Measurements from ENCODE around the gene PRTN3. TPM values are rescaled to one million over a fixed set of nuclear protein-coding genes. Genes with fewer than 3 reads are reported as not detected.

Gene PRTN3
- total RNA-seq (1 to 10 TPM in 1 of 5 experiments, not detected in 4; 2.7 TPM), polyA plus RNA-seq (not detected), total RNA-seq (not detected)

GRCh38 chr19:840519-841206 lies at the start of gene PRTN3:
TSS of gene PRTN3 (plus strand) at chr19:840999. CDS start at chr19:841009, 10 bp downstream.
- ChIA-PET CTCF (no interaction called here), POLR2A (no interaction called here)
- H3K27ac Mint-ChIP-seq: peak within 1 kb of the TSS in 2 of 9 donors; percentile 28 to 65
- peaks cover 0 to 3% (median 0%) of the 10 kb centered on the region in 5 donors for H3K36me3 Mint-ChIP-seq
- no peak for ATAC-seq
- no peaks in the 10 kb centered on the region for H3K36me3 ChIP-seq (ENCODE audit: control insufficient read depth in 2 of 3, insufficient read depth in 3 of 3, low read length in 3 of 3)
- DNase-seq: no peak
- H3K9me3 ChIP-seq (ENCODE audit: control insufficient read depth in 2 of 3, low read length in 3 of 3): no peaks in the 10 kb centered on the region
- no peak within 1 kb of the TSS for H3K27ac ChIP-seq (ENCODE audit: low read depth, low read length)
- peaks cover 2 to 10% of the 10 kb centered on the region in 2 donors for H3K27me3 ChIP-seq (ENCODE audit: control insufficient read depth in 2 of 2, insufficient read depth in 2 of 2, low read length in 2 of 2)
- H3K9me3 Mint-ChIP-seq: peaks cover 0 to 4% (median 0%) of the 10 kb centered on the region in 11 donors
- no peaks in the 10 kb centered on the region for H3K4me1 ChIP-seq (ENCODE audit: control insufficient read depth in 2 of 2, insufficient read depth in 2 of 2, low read length in 2 of 2)
- H3K4me1 Mint-ChIP-seq: peaks cover 4 to 12% (median 8%) of the 10 kb centered on the region in 7 donors
- peak within 1 kb of the TSS in 2 of 10 donors; percentile 3 to 26 for H3K4me3 Mint-ChIP-seq
- H3K27me3 Mint-ChIP-seq: peaks cover 18 to 37% (median 27%) of the 10 kb centered on the region in 5 donors
- H3K4me3 ChIP-seq (ENCODE audit: low read length): no peak within 1 kb of the TSS
- intact Hi-C loops (cut with micrococcal nuclease): no loop called here

- ATAC-seq (no peak), DNase-seq (no peak)
- ChIA-PET CTCF (no interaction called here), POLR2A (no interaction called here)
- Histone ChIP-seq H3K4me3 (ENCODE audit: low read length) (no peak overlapping the region), H3K9me3 (ENCODE audit: control insufficient read depth in 2 of 3, low read length in 3 of 3) (no peaks in the 10 kb centered on the region), H3K27me3 (ENCODE audit: control insufficient read depth in 2 of 2, insufficient read depth in 2 of 2, low read length in 2 of 2) (no peaks in the 10 kb centered on the region), H3K27ac (ENCODE audit: low read depth, low read length) (no peak overlapping the region), H3K4me1 (ENCODE audit: control insufficient read depth in 2 of 2, insufficient read depth in 2 of 2, low read length in 2 of 2) (peaks cover 0 to 1% of the 10 kb centered on the region in 2 donors), H3K36me3 (ENCODE audit: control insufficient read depth in 2 of 3, insufficient read depth in 3 of 3, low read length in 3 of 3) (no peaks in the 10 kb centered on the region)
- Mint-ChIP-seq H3K9me3 (no peaks in the 10 kb centered on the region), H3K4me3 (no peak overlapping the region), H3K4me1 (peaks cover 0 to 7% (median 0%) of the 10 kb centered on the region in 7 donors), H3K27ac (no peak overlapping the region), H3K27me3 (peaks cover 0 to 11% (median 0%) of the 10 kb centered on the region in 5 donors), H3K36me3 (no peaks in the 10 kb centered on the region)
- intact Hi-C loops (cut with micrococcal nuclease): loop anchor here in 1 of 2 donors (10.0 kb wide), 1 partner anchor 454 kb away; the partner anchor contains the start of genes ATP5F1D and MIDN
These were observed 49.7 kb upstream of the PRTN3 start for GRCh38 chr19:791007-791566.

GRCh38 chr19:791567-792305 lies 49.1 kb upstream of the PRTN3 start:
- DNase-seq: no peak
- no peaks in the 10 kb centered on the region for H3K36me3 Mint-ChIP-seq
- ChIA-PET POLR2A (no interaction called here), CTCF (no interaction called here)
- H3K27me3 ChIP-seq (ENCODE audit: control insufficient read depth in 2 of 2, insufficient read depth in 2 of 2, low read length in 2 of 2): no peaks in the 10 kb centered on the region
- H3K36me3 ChIP-seq (ENCODE audit: control insufficient read depth in 2 of 3, insufficient read depth in 3 of 3, low read length in 3 of 3): no peaks in the 10 kb centered on the region
- no peak overlapping the region for H3K27ac Mint-ChIP-seq
- H3K4me3 ChIP-seq (ENCODE audit: low read length): no peak overlapping the region
- peaks cover 0 to 5% of the 10 kb centered on the region in 2 donors for H3K4me1 ChIP-seq (ENCODE audit: control insufficient read depth in 2 of 2, insufficient read depth in 2 of 2, low read length in 2 of 2)
- no peak overlapping the region for H3K27ac ChIP-seq (ENCODE audit: low read depth, low read length)
- peaks cover 0 to 9% (median 2%) of the 10 kb centered on the region in 7 donors for H3K4me1 Mint-ChIP-seq
- no peaks in the 10 kb centered on the region for H3K9me3 Mint-ChIP-seq
- intact Hi-C loops (cut with micrococcal nuclease): loop anchor here in 1 of 2 donors (10.0 kb wide), 1 partner anchor 453 kb away; the partner anchor contains the start of genes ATP5F1D and MIDN
- no peak for ATAC-seq
- H3K4me3 Mint-ChIP-seq: no peak overlapping the region
- H3K9me3 ChIP-seq (ENCODE audit: control insufficient read depth in 2 of 3, low read length in 3 of 3): no peaks in the 10 kb centered on the region
- peaks cover 0 to 11% (median 0%) of the 10 kb centered on the region in 5 donors for H3K27me3 Mint-ChIP-seq

GRCh38 chr19:792306-792885 lies 48.4 kb upstream of the PRTN3 start:
- Histone ChIP-seq H3K36me3 (ENCODE audit: control insufficient read depth in 2 of 3, insufficient read depth in 3 of 3, low read length in 3 of 3) (no peaks in the 10 kb centered on the region), H3K4me3 (ENCODE audit: low read length) (no peak overlapping the region), H3K27ac (ENCODE audit: low read depth, low read length) (no peak overlapping the region), H3K27me3 (ENCODE audit: control insufficient read depth in 2 of 2, insufficient read depth in 2 of 2, low read length in 2 of 2) (no peaks in the 10 kb centered on the region), H3K9me3 (ENCODE audit: control insufficient read depth in 2 of 3, low read length in 3 of 3) (no peaks in the 10 kb centered on the region), H3K4me1 (ENCODE audit: control insufficient read depth in 2 of 2, insufficient read depth in 2 of 2, low read length in 2 of 2) (peaks cover 0 to 5% of the 10 kb centered on the region in 2 donors)
- Mint-ChIP-seq H3K9me3 (no peaks in the 10 kb centered on the region), H3K4me3 (peak overlapping the region in 1 of 10 donors; percentile 56), H3K36me3 (no peaks in the 10 kb centered on the region), H3K4me1 (peaks cover 0 to 12% (median 5%) of the 10 kb centered on the region in 7 donors), H3K27me3 (peaks cover 0 to 13% (median 0%) of the 10 kb centered on the region in 5 donors), H3K27ac (no peak overlapping the region)
- ATAC-seq (no peak), DNase-seq (no peak)
- POLR2A ChIA-PET: interaction anchor here (0.7 kb wide), 1 partner anchor 68 kb away, joined by 3 read pairs; no protein-coding TSS in a partner anchor
- CTCF ChIA-PET: no interaction called here
- intact Hi-C loops (cut with micrococcal nuclease): loop anchor here in 1 of 2 donors (10.0 kb wide), 1 partner anchor 452 kb away; the partner anchor contains the start of genes ATP5F1D and MIDN

GRCh38 chr19:793806-794205 lies 47.0 kb upstream of the PRTN3 start:
- Histone ChIP-seq H3K27ac (ENCODE audit: low read depth, low read length) (no peak overlapping the region), H3K4me3 (ENCODE audit: low read length) (no peak overlapping the region), H3K36me3 (ENCODE audit: control insufficient read depth in 2 of 3, insufficient read depth in 3 of 3, low read length in 3 of 3) (peaks cover 0 to 4% (median 0%) of the 10 kb centered on the region in 3 experiments), H3K27me3 (ENCODE audit: control insufficient read depth in 2 of 2, insufficient read depth in 2 of 2, low read length in 2 of 2) (no peaks in the 10 kb centered on the region), H3K4me1 (ENCODE audit: control insufficient read depth in 2 of 2, insufficient read depth in 2 of 2, low read length in 2 of 2) (peaks cover 2 to 5% of the 10 kb centered on the region in 2 donors), H3K9me3 (ENCODE audit: control insufficient read depth in 2 of 3, low read length in 3 of 3) (no peaks in the 10 kb centered on the region)
- H3K27ac Mint-ChIP-seq: no peak overlapping the region
- POLR2A ChIA-PET: no interaction called here
- H3K36me3 Mint-ChIP-seq: peaks cover 0 to 2% (median 0%) of the 10 kb centered on the region in 5 donors
- no peak for DNase-seq
- ATAC-seq: no peak
- peaks cover 0 to 12% (median 5%) of the 10 kb centered on the region in 7 donors for H3K4me1 Mint-ChIP-seq
- intact Hi-C loops (cut with micrococcal nuclease): loop anchor here in 1 of 2 donors (10.0 kb wide), 1 partner anchor 451 kb away; the partner anchor contains the start of genes ATP5F1D and MIDN
- H3K27me3 Mint-ChIP-seq: peaks cover 0 to 13% (median 0%) of the 10 kb centered on the region in 5 donors
- H3K4me3 Mint-ChIP-seq: no peak overlapping the region
- CTCF ChIA-PET: no interaction called here
- peaks cover 0 to 4% (median 0%) of the 10 kb centered on the region in 11 donors for H3K9me3 Mint-ChIP-seq

- Mint-ChIP-seq H3K9me3 (peaks cover 0 to 4% (median 0%) of the 10 kb centered on the region in 11 donors), H3K27ac (no peak overlapping the region), H3K36me3 (peaks cover 0 to 12% (median 0%) of the 10 kb centered on the region in 5 donors), H3K27me3 (peaks cover 0 to 2% (median 0%) of the 10 kb centered on the region in 5 donors), H3K4me3 (peak overlapping the region in 2 of 10 donors; percentile 51), H3K4me1 (peaks cover 12 to 19% (median 17%) of the 10 kb centered on the region in 7 donors)
- ChIA-PET CTCF (no interaction called here), POLR2A (interaction anchor here (0.6 kb wide), 1 partner anchor 242 kb away, joined by 3 read pairs; no protein-coding TSS in a partner anchor)
- peaks cover 0 to 4% (median 0%) of the 10 kb centered on the region in 3 experiments for H3K36me3 ChIP-seq (ENCODE audit: control insufficient read depth in 2 of 3, insufficient read depth in 3 of 3, low read length in 3 of 3)
- H3K4me1 ChIP-seq (ENCODE audit: control insufficient read depth in 2 of 2, insufficient read depth in 2 of 2, low read length in 2 of 2): peaks cover 12 to 14% of the 10 kb centered on the region in 2 donors
- no peak overlapping the region for H3K27ac ChIP-seq (ENCODE audit: low read depth, low read length)
- no peak overlapping the region for H3K4me3 ChIP-seq (ENCODE audit: low read length)
- DNase-seq (no peak), ATAC-seq (no peak)
- H3K27me3 ChIP-seq (ENCODE audit: control insufficient read depth in 2 of 2, insufficient read depth in 2 of 2, low read length in 2 of 2): no peaks in the 10 kb centered on the region
- intact Hi-C loops (cut with micrococcal nuclease): loop anchor here (5.0 to 10.0 kb wide), 3 partner anchors 450 to 857 kb away; partner anchors contain the start of genes ATP5F1D (in 1 of the 2), CIRBP (in 1 of the 2), MIDN (in 1 of the 2) and TCF3 (in 1 of the 2)
- no peaks in the 10 kb centered on the region for H3K9me3 ChIP-seq (ENCODE audit: control insufficient read depth in 2 of 3, low read length in 3 of 3)
These were observed 45.7 kb upstream of the PRTN3 start for GRCh38 chr19:795073-795611.

All from naive thymus-derived CD4-positive, alpha-beta T cell (primary cell).